HG03558 (cell line): ENCODE results near the gene DUSP21.
"Not testable (repeated sequence)": the region's sequence is repeated elsewhere in the genome, so short reads cannot be mapped to it uniquely, and the experiment has no call there.

Experiments
- ATAC-seq: cut with Tn5 transposase; IDR thresholded peaks from one replicate; pipeline ENCODE4 v1.9.1; 2021; ENCODE audit warnings: moderate number of reproducible peaks; ENCODE audit not compliant: unreplicated experiment; ENCODE audit errors: extremely low read depth

The DUSP21 gene

DNA sequence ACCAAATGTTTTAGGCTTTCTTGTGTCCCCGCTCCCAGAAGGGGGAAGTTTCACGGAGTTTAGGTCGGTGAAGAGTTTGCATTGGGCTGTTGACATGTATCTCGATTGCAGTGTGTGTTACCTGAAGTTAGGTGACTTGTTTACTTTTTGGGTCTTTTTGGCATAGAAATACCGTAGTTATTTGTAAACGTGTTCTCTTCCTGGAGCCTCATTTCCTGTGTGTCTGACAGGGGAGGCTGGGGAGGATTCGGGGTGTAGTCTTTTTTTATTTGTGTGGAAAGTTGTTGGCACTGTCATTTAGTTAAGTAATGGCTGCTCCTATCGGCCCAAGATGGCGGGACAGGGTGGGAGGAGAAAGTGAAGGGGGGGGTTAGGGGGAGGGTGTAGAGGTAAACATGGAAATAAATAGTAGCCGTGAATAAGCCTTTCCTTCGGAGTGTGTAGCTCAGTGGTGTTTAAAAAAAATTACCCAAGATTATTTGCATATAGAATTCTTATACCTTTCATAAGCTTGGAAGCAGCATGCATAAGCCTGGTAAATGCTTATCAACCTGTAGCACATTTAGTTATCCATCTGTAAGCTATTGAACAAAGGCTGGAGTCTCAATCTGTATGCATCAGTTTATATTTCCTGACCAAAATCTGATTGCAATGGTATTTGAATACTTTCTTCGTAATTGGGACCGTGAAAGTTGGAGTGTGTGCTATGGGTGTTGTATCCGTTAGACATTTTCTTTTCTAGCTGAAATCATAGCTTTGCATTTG is 30.8 kb downstream of the DUSP21 start:
- ATAC-seq, result no peak

DNA sequence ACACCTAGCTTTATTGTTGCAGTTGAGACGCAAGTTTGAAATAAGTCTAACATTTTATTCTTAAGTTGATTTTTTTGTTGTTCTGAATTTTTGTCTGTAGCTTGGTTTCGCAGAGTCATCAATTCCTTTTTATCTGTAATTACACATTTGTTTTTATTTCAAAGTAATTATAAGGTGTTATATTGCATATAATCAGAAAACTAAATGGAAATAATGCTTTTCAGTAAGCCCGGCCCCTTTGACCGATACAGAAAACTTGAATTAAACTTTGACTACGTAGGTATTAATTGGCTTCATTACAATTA is 31.3 kb downstream of the DUSP21 start:
- no peak for ATAC-seq

DNA sequence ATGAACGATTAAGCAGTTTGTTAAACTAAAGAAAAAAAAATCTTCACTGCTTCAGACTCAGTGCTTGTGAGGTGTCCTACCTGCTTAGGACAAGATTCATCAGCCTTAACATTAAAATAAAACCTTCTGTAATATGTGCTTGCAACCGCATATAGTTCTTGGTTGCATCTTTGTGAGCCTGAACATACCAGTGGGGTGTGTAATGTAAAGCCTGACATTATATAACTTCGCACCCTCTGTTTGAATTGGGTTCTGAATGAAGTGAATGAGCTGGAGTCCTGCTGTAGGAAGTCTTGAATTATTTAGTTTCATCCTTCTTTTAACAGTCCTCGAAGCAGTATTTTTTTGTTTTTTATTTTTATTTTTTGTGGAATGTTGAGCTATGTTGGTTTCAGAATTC is 32.3 kb downstream of the DUSP21 start:
- no peak for ATAC-seq

DNA sequence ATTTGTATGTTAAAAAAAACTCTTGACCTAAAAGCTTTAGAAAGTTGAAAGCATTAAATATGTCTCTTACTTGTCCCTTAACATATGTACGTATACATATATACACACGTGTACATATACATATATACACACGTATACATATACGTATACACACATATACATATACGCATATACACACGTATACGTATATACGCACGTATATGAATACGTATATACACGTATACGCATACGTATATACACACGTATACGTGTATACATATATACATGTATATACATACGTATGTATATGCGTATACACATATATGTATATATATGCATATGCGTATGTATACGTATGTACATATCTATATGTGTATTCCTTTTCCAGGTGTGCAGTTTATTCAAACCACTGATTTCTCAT is 32.9 kb downstream of the DUSP21 start:
- no peak for ATAC-seq

DNA sequence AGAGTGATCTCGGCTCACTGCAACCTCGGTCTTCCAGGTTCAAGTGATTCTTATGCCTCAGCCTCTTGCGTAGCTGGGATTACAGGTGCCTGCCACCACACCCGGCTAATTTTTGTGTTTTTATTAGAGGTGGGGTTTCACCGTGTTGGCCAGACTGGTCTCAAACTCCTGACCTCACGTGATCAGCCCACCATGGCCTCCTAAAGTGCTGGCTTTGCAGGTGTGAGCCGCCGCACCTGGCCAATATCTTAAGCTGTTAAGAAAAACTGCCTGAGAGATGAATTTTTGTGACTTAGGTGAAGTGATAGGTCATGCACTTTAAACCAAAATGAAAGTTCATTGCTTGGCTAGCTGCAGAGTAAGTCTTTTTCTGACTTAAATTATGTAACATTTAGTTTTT is 35.0 kb downstream of the DUSP21 start:
- ATAC-seq, result no peak

DNA sequence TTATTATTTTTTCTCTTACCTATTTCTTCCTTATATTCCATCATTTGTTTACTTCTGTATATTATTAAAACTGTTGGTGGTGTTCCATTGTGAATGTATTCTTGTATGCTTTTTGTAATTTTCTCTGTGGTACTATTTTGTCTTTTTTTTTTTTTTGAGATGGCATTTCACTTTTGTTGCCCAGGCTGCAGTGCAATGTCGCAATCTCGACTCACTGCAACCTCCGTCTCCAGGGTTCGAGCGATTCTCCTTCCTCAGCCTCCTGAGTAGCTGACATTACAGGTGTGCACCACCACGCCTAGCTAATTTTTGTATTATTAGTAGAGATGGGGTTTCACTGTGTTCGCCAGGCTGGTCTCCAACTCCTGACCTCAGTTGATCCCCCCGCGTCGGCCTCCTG is 37.7 kb downstream of the DUSP21 start:
- ATAC-seq, result no peak

DNA sequence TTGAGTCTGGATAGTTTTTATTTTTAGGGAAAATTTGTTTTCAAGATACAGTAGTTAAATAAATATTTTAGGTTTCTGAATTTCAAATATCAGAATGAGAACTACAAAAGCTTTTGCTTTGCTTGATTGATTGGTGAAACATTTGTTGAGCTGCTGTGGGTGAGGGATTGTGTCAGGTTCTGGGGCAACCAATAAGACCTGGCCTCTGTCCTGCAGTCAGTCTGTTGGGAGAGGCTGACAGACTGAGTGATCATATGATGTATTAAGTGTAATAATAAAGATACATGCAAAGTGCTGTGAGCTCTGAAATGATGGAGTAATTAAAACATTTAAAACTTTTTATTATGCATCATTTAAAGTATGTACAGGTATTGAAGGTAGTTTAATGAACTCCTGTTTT is 38.8 kb downstream of the DUSP21 start:
- ATAC-seq, result no peak

DNA sequence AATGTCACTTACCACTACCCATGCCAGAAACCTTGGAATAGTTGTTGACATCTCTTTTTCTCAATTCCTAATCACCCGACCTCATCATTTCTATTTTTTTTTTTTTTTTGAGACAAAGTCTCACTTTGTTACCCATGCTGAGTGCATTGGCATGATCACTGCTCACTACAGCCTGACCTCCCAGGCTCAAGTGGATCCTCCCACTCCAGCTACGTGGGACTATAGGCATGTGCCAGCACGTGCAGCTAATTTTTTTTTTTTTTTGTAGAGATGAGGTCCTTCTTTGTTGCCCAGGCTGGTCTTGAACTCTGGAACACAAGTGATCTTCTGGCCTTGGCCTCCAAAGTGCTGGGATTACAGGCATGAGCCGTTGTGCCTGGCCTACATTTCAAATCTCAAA is 41.1 kb downstream of the DUSP21 start:
- ATAC-seq, result no peak

DNA sequence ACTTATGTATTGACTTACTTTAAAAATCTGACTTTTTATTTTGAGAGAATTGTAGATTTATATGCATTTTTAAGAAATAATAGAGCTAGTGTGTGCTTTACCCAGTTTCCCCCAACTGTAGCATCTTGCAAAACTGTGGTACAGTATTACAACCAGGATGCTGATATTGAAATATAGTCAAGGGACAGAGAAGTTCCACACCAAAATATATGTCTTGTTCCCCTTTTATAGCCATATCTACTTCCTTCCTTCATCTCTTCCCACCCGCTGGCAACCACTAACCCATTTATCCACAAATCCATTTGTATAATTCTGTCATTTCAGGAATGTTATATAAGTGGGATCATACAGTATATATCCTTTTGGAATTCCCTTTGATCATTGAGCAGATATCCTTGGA is 46.0 kb downstream of the DUSP21 start:
- no peak for ATAC-seq

DNA sequence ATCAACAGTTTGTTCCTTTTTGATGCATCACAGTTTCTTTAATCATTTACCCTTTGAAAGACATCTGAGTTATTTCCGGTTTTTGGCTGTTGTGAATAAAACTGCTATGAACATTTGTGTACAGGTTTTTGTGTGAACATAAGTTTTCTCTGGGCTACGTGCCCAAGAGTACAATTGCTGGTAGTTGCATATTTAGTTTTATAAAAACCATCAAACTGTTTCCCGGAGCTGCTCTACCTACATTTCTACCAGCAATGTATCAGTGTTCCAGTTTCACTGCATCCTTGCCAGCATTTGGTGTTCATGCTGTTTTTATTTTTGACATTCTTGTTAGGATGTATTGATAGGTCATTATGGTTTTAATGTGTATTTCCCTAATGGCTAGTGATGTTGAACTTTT is 46.4 kb downstream of the DUSP21 start:
- no peak for ATAC-seq

DNA sequence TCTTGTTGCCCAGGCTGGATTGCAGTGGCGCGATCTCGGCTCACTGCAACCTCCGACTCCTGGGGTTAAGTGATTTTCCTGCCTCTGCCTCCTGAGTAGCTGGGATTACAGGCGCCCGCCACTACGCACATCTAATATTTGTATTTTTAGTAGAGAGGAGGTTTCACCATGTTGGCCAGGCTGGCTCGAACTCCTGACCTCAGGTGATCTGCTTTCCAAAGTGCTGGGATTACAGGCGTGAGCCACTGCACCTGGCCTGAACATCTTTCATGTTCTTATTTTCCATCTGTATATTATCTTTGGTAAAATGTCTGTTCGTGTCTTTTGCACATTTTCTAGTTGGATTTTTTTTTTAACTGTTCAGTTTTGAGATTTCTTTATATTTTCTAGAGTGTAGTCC is 46.9 kb downstream of the DUSP21 start:
- ATAC-seq, result not testable (repeated sequence)

DNA sequence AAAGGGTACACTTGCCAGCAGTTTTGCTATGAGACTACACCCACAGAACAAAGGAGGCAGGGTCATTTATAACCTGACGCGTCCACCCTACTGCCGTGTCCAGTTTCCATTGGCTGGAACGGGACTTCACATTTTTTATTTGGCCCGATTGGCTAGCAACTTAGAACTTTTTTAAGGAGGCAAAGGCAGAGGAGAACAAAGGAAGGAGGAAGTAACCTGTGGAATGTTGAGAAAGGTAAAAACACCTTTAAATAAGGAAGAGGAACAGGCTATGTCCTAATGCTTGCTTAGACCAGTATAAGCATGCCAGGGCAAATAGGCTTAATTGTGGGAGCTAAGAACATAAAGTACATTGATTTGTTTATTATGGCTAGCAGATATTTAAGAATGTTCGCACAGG is 47.8 kb downstream of the DUSP21 start:
- ATAC-seq, result no peak
